Hepatocyte (in vitro differentiated cells): ENCODE measurements around the gene CDH4. TPM values are rescaled to one million over a fixed set of nuclear protein-coding genes. Genes with fewer than 3 reads are reported as not detected.

Source experiments
- DNase-seq: peaks from one replicate; pipeline ENCODE4 v3.0.0-alpha.2; 2016; ENCODE audit warnings: low spot score
- H2AFZ ChIP-seq: fragments of 200-600 bp; sonication (generic); 2 replicates; pipeline ENCODE4 v1.6.0; 2016; ENCODE audit warnings: antibody characterized with exemption, mild to moderate bottlenecking
- H3K27ac ChIP-seq: fragments of 200-600 bp; sonication (generic); 2 replicates; pipeline ENCODE4 v1.5.1; 2016; ENCODE audit warnings: mild to moderate bottlenecking
- H3K27me3 ChIP-seq: fragments of 200-600 bp; sonication (generic); 2 replicates; pipeline ENCODE4 v1.6.1; 2016
- H3K36me3 ChIP-seq: fragments of 200-600 bp; sonication (generic); replicated peaks from 2 replicates; pipeline ENCODE4 v1.5.1; 2016; ENCODE audit warnings: low read depth; ENCODE audit not compliant: insufficient read depth
- H3K4me1 ChIP-seq: fragments of 200-600 bp; sonication (generic); 2 replicates; pipeline ENCODE4 v1.5.1; 2016; ENCODE audit warnings: mild to moderate bottlenecking, moderate library complexity; ENCODE audit not compliant: insufficient read depth
- H3K4me2 ChIP-seq: fragments of 200-600 bp; sonication (generic); 2 replicates; pipeline ENCODE4 v1.6.0; 2016
- H3K4me3 ChIP-seq: fragments of 200-600 bp; sonication (generic); 2 replicates; pipeline ENCODE4 v1.5.1; 2016; ENCODE audit warnings: mild to moderate bottlenecking
- H3K79me2 ChIP-seq: fragments of 200-600 bp; sonication (generic); 2 replicates; pipeline ENCODE4 v1.6.0; 2017; ENCODE audit warnings: mild to moderate bottlenecking
- H3K9me2 ChIP-seq: fragments of 200-600 bp; sonication (generic); replicated peaks from 2 replicates; pipeline ENCODE4 v1.6.0; 2017; ENCODE audit warnings: mild to moderate bottlenecking; ENCODE audit not compliant: insufficient read depth
- H3K9me3 ChIP-seq: fragments of 200-600 bp; sonication (generic); 2 replicates; pipeline ENCODE4 v1.5.1; 2016; ENCODE audit warnings: low read depth, mild to moderate bottlenecking
- H4K20me1 ChIP-seq: fragments of 200-600 bp; sonication (generic); 2 replicates; pipeline ENCODE4 v1.6.0; 2016; ENCODE audit warnings: mild to moderate bottlenecking; ENCODE audit not compliant: insufficient read depth, poor library complexity, severe bottlenecking
- CTCF ChIP-seq: fragments of 200-600 bp; sonication (generic); IDR thresholded peaks from 2 replicates; pipeline ENCODE4 v1.5.1; 2016; ENCODE audit warnings: antibody characterized with exemption, mild to moderate bottlenecking; ENCODE audit not compliant: poor library complexity
- EZH2 ChIP-seq: fragments of 200-600 bp; sonication (generic); IDR thresholded peaks from 2 replicates; pipeline ENCODE4 v1.6.1; 2016; ENCODE audit warnings: antibody characterized with exemption, mild to moderate bottlenecking, borderline replicate concordance
- EZH2phosphoT487 ChIP-seq: fragments of 200-600 bp; sonication (generic); IDR thresholded peaks from one replicate; pipeline ENCODE4 v1.6.1; 2018; ENCODE audit warnings: antibody characterized with exemption, mild to moderate bottlenecking, low read depth, moderate library complexity; ENCODE audit not compliant: unreplicated experiment, severe bottlenecking
- WGBS: methylation state at CpG from one replicate; pipeline ENCODE4 v1.1.6; 2016; ENCODE audit warnings: low lambda C conversion rate; ENCODE audit errors: missing lambda C conversion rate; 5-methylcytosine and 5-hydroxymethylcytosine counted together
- polyA plus RNA-seq: library from polyadenylated mRNA; unstranded; fragments of >200 nt; fragmentation: Nextera tagmentation; extraction: Ambion mirVana; gene quantifications from 2 replicates; pipeline ENCODE4 v1.2.1, GENCODE V29; 2016
- total RNA-seq: library from RNA; depleted of rRNA; stranded (reverse); fragments of >200 nt; gene quantifications from 2 replicates; pipeline ENCODE4 v1.2.3, GENCODE V29; 2014

The CDH4 gene
- total and polyA plus RNA-seq, 2 experiments from 2014 or later = 0.53 to 0.73 TPM

- no peaks in the 10 kb centered on the region for H4K20me1 ChIP-seq
- no peak overlapping the region for H3K27ac ChIP-seq
- H3K9me3 ChIP-seq = no peaks in the 10 kb centered on the region
- DNase-seq = no peak
- TF ChIP-seq CTCF (no peak), EZH2phosphoT487 (no peak), EZH2 (no peak)
- no peak overlapping the region for H3K4me3 ChIP-seq
- no peak overlapping the region for H2AFZ ChIP-seq
- no peak overlapping the region for H3K4me2 ChIP-seq
- peaks cover 13% of the 10 kb centered on the region for H3K4me1 ChIP-seq
- WGBS = 83% methylated on average over 16 of the region's 16 CpGs
- no peaks in the 10 kb centered on the region for H3K79me2 ChIP-seq
- no peaks in the 10 kb centered on the region for H3K36me3 ChIP-seq
- no peaks in the 10 kb centered on the region for H3K9me2 ChIP-seq
- peaks cover 6% of the 10 kb centered on the region for H3K27me3 ChIP-seq
Observed at GRCh38 chr20:61954276-61955021, 702.4 kb downstream of the CDH4 start.

- H3K27ac ChIP-seq = no peak overlapping the region
- no peaks in the 10 kb centered on the region for H3K79me2 ChIP-seq
- no peaks in the 10 kb centered on the region for H4K20me1 ChIP-seq
- no peaks in the 10 kb centered on the region for H3K9me2 ChIP-seq
- peak overlapping the region; percentile 26 for H3K4me2 ChIP-seq
- no peaks in the 10 kb centered on the region for H3K36me3 ChIP-seq
- no peak for TF ChIP-seq CTCF
- TF ChIP-seq EZH2 = no peak
- TF ChIP-seq EZH2phosphoT487 = no peak
- H3K4me1 ChIP-seq = peaks cover 13% of the 10 kb centered on the region
- no peak for DNase-seq
- H3K9me3 ChIP-seq = no peaks in the 10 kb centered on the region
- 60% methylated on average over 6 of the region's 6 CpGs for WGBS
- no peak overlapping the region for H3K4me3 ChIP-seq
- H2AFZ ChIP-seq = no peak overlapping the region
- H3K27me3 ChIP-seq = peaks cover 6% of the 10 kb centered on the region
Observed at GRCh38 chr20:61955668-61956395, 703.8 kb downstream of the CDH4 start.

GRCh38 chr20:61956396-61957342 is 704.6 kb downstream of the CDH4 start:
- Histone ChIP-seq H4K20me1 (no peaks in the 10 kb centered on the region), H2AFZ (no peak overlapping the region), H3K9me3 (no peaks in the 10 kb centered on the region), H3K27ac (no peak overlapping the region), H3K27me3 (peaks cover 6% of the 10 kb centered on the region), H3K79me2 (no peaks in the 10 kb centered on the region), H3K4me3 (no peak overlapping the region), H3K9me2 (no peaks in the 10 kb centered on the region), H3K4me2 (peak overlapping the region; percentile 26), H3K4me1 (peaks cover 13% of the 10 kb centered on the region), H3K36me3 (no peaks in the 10 kb centered on the region)
- TF ChIP-seq EZH2 = no peak
- TF ChIP-seq EZH2phosphoT487 = no peak
- no peak for TF ChIP-seq CTCF
- DNase-seq = no peak
- 42% methylated on average over 12 of the region's 12 CpGs for WGBS
